ENCODE data around the gene TSPYL4.

- TF ChIP-seq CTCF (IDR thresholded peaks at IDR 0.05; ENCODE audit: low read depth, low read length) (no peak), EZH2phosphoT487 (IDR thresholded peaks at IDR 0.05; ENCODE audit: low read depth) (no peak)
Observed at GRCh38 chr6:116223355-116223754, 30.5 kb downstream of the TSPYL4 start.
